Measurements from ENCODE around the gene EDRF1.

DNA sequence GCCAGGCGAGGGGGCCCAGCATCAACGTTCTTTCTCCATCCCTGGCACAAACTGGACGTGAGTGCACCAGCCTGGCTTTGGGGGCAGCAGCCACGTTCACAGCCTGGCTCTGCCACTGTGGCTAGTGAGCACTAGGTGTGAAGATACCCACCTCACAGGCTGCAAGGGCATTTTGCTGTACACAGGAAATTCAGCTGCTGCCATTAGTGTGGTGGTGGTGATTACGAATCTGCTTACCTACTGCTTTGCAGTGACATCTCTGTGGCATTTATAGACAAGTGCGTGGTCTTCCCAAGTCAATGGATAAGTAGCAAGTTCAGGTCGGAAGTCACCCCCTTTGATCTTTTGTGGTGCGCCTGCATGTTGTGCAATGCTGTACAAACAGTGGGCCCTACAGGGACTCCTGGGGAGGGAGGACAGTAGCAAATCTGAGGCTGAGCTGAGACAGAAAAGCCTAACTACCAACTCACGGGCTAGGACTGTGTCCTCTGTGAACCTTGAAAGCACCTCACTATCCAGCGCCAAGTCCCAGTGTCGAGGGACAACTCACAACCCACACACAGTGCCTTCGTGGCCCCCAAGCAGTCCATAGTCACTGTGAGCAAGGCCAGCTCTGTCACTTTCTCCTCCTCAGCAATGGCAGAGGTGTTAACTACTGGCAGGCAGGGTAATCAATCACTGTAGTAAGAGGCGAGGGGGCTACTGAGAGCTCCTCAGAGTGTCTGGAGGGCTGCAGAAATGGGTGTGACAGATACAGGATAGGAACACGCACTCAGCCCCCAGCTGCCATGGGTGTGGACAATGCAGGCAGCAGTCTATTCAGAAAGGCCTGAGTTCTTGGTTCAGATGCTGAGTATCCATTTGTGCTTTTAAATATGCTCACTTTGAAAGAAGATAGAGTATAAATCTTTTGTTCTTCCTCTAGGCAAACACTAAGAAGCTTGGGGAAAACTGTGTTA, 73.1 kb downstream of the EDRF1 start:
- TF ChIP-seq, protein P1, sequence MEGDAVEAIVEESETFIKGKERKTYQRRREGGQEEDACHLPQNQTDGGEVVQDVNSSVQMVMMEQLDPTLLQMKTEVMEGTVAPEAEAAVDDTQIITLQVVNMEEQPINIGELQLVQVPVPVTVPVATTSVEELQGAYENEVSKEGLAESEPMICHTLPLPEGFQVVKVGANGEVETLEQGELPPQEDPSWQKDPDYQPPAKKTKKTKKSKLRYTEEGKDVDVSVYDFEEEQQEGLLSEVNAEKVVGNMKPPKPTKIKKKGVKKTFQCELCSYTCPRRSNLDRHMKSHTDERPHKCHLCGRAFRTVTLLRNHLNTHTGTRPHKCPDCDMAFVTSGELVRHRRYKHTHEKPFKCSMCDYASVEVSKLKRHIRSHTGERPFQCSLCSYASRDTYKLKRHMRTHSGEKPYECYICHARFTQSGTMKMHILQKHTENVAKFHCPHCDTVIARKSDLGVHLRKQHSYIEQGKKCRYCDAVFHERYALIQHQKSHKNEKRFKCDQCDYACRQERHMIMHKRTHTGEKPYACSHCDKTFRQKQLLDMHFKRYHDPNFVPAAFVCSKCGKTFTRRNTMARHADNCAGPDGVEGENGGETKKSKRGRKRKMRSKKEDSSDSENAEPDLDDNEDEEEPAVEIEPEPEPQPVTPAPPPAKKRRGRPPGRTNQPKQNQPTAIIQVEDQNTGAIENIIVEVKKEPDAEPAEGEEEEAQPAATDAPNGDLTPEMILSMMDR (IDR thresholded peaks at IDR 0.05), result no peak
- no peak for TF ChIP-seq POLR2A (IDR thresholded peaks at IDR 0.05)
